C4-2B (cell line): ENCODE data around the gene NT5C.
"Not testable (repeated sequence)": the region's sequence is repeated elsewhere in the genome, so short reads cannot be mapped to it uniquely, and the experiment has no call there.

ENCODE experiments used
- H3K27ac ChIP-seq: fragments of 450-650 bp; 2 replicates; pipeline ENCODE4 v1.5.1; 2017
- ZFX ChIP-seq: fragments of 450-650 bp; IDR thresholded peaks from 2 replicates; pipeline ENCODE4 v1.6.1; 2017
- TF ChIP-seq, protein P1 (sequence below): fragments of 450-650 bp; conservative IDR thresholded peaks from 2 replicates; pipeline ENCODE4 v1.5.1; 2017; ENCODE audit warnings: mild to moderate bottlenecking

The NT5C gene

DNA sequence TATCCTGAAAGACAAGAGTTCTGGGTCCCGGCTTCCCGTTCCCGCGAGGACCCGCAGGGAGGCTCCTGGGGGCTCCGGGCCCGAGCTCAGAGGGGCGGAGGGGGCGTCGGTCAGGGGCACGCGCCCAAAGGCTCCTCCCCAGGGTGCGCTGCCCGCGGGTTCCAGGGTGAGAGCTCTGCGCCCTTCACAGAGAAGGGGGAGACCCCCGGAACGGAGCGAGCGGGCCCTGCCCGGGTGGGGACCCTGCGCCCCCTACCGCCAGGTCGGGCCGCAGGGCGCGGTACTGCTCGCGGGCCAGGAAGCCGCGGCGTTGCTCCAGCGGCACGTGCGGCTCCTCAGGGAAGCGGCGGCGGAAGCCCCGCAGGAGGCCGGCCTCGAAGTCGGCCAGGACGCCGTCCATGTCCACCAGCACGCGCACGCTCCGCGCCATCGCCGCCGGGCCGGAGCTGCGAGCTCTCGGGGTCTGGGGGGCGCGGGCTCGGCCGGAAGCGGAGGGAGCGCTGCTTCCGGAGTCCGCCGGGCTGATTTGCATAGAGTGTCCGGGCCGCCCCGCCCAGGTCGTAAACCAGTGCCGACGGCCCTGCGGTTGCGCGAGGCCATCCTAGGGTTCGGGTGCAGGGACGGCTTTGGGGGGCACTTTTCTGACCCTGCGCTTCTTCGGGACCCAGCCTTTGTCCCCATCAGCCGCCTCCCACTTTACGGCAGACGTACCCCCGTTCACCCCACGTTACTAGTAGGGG, at the start of gene NT5C:
Gene NT5C, minus strand, starts transcription at position 465 of the 740 bp plus-strand sequence. Its CDS starts 35 bp downstream, at position 430.
- peak; percentile 84; the same call in 1 of the 2 replicates for TF ChIP-seq ZFX
- TF ChIP-seq, protein P1, sequence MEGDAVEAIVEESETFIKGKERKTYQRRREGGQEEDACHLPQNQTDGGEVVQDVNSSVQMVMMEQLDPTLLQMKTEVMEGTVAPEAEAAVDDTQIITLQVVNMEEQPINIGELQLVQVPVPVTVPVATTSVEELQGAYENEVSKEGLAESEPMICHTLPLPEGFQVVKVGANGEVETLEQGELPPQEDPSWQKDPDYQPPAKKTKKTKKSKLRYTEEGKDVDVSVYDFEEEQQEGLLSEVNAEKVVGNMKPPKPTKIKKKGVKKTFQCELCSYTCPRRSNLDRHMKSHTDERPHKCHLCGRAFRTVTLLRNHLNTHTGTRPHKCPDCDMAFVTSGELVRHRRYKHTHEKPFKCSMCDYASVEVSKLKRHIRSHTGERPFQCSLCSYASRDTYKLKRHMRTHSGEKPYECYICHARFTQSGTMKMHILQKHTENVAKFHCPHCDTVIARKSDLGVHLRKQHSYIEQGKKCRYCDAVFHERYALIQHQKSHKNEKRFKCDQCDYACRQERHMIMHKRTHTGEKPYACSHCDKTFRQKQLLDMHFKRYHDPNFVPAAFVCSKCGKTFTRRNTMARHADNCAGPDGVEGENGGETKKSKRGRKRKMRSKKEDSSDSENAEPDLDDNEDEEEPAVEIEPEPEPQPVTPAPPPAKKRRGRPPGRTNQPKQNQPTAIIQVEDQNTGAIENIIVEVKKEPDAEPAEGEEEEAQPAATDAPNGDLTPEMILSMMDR = peak; percentile 91
- peak within 1 kb of the TSS; percentile 94 for H3K27ac ChIP-seq

DNA sequence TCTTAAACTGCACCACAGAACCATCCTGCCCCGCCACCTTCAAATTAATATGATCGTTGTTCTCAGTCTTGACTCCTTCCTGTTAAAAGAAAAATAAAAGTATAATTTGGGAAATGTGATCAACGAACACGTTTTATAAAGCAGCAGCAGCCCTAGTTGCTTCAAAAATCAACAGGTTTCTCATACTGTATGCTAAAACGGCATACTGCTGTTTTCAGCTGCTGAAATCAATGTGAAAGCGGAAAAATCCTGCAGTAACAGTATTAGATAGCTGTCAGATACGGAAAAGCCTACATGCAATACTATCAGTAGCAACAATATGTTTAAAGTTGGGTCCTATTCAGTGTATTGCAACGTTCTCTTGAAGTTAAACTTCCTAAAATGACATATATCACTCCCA, 49.6 kb upstream of the NT5C start:
- no peak for TF ChIP-seq ZFX
- TF ChIP-seq, protein P1 = no peak
- no peak overlapping the region for H3K27ac ChIP-seq

DNA sequence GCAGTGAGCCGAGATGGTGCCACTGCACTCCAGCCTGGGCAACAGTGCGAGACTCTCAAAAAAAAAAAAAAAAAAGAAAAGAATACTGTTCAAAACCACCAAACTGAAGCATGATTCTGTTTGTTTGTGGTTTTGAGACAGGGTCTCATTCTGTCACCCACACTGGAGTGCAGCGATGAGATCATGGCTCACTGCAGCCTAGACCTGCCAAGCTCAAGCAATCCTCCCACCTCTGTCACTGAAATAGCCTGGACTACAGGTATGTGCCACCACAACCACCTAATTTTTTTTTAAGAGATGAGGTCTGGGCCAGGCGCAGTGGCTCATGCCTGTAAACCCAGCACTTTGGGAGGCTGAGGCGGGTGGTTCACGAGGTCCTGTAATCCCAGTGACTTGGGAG, 46.9 kb upstream of the NT5C start:
- no peak overlapping the region for H3K27ac ChIP-seq
- TF ChIP-seq, protein P1 = no peak
- no peak for TF ChIP-seq ZFX

DNA sequence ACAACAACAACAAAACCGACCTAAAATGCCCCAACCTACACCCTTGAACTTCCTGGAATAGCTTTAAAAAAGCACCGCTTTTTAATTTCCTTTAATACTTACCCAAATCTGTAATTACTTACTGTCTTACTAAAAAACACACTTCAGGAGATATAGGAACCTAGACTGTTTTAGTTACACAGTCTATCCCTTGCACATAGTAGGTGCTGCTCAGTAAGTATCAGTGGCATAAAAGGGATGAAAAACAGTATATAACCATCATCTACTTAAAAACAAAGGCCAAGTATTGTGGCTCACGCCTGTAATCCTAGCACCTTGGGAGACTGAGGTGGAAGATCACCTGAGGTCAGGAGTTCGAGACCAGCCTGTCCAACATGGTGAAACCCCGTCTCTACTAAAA, 45.1 kb upstream of the NT5C start:
- no peak overlapping the region for H3K27ac ChIP-seq
- TF ChIP-seq, protein P1 = no peak
- no peak for TF ChIP-seq ZFX

DNA sequence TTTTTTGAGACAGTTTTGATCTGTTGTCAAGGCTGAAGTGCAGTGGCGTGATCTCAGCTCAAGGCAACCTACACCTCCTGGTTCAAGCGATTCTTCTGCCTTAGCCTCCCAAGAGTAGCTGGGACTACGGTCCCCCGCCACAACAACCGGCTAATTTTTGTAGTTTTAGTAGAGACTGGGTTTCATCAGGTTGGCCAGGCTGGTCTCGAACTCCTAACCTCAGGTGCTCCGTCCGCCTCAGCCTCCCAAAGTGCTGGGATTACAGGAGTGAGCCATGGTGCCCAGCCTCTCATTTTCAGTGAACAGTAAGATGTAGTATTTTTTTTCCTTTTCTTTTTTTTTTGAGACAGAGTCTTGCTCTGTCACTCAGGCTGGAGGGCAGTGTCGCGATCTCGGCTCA, 43.5 kb upstream of the NT5C start:
- TF ChIP-seq, protein P1 = no peak
- no peak for TF ChIP-seq ZFX
- H3K27ac ChIP-seq = no peak overlapping the region

DNA sequence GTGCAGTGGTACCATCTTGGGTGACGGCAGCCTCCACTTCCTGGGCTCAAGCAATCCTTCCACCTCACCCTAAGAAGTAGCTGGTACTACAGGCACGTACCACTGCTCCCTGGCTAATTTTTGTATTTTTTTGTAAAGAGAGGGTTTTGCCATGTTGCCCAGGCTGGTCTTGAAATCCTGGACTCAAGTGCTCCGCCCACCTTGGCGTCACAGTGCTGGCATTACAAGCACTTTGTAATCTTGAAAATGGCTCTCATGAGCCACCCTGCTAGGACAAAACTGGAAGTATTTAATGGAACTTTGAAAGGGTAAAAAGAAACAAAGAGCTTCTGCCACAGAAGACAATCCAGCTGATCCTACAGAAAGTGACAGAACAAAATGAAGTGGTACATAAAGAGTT, 42.0 kb upstream of the NT5C start:
- H3K27ac ChIP-seq = no peak overlapping the region
- TF ChIP-seq ZFX = no peak
- TF ChIP-seq, protein P1 = no peak

DNA sequence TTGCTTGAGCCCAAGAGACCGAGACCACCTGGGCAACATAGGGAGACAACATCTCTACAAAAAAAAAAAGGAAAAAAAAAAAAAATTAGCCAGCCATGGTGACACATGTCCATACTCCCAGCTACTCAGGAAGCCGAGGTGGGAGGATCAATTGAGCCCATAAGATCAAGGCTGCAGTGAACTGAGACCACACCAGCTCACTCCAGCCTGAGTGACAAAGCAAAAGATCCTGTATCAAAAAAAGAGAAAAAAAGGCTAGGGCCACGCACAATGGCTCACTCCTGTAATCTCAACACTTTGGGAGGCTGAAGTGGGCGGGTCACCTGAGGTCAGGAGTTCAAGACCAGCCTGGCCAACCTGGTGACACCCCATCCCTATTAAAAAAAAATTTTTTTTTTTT, 37.5 kb upstream of the NT5C start:
- H3K27ac ChIP-seq = no peak overlapping the region
- TF ChIP-seq, protein P1 = no peak
- TF ChIP-seq ZFX = no peak

DNA sequence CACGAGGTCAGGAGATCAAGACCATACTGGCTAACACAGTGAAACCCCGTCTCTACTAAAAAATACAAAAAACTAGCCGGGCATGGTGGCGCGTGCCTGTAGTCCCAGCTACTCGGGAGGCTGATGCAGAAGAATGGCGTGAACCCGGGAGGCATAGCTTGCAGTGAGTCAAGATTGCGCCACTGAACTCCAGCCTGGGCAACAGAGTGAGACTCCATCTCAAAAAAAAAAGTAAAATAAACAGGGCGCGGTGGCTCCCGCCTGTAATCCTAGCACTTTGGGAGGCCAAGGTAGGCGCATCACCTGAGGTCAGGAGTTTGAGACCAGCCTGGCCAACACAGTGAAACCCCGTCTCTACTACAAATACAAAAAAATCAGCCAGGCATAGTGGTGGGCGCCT, 33.1 kb upstream of the NT5C start:
- not testable (repeated sequence) for H3K27ac ChIP-seq
